HepG2 (cell line): ENCODE data around the gene STARD10. TPM values are rescaled to one million over a fixed set of nuclear protein-coding genes. Genes with fewer than 3 reads are reported as not detected.

Source experiments
- ATM ChIP-seq: fragments of 450-650 bp; IDR thresholded peaks from 2 replicates; pipeline ENCODE4 v1.7.1; 2017; ENCODE audit warnings: mild to moderate bottlenecking, borderline replicate concordance
- FOXC1 ChIP-seq: sonication (generic); formaldehyde crosslinking; IDR thresholded peaks from 2 replicates; pipeline ENCODE4 v1.8.0; 2022; ENCODE audit warnings: mild to moderate bottlenecking, missing genetic modification reagents, borderline replicate concordance
- HMG20A ChIP-seq: IDR thresholded peaks from 2 replicates; pipeline ENCODE4 v1.6.1; 2016; ENCODE audit warnings: borderline replicate concordance
- JUND ChIP-seq: sonication (generic); formaldehyde crosslinking; IDR thresholded peaks from 2 replicates; pipeline ENCODE4 v1.8.0; 2022; ENCODE audit warnings: mild to moderate bottlenecking, missing genetic modification reagents
- KLF16 ChIP-seq, 2 experiments: sonication (generic) in 1 of 2; formaldehyde crosslinking in 1 of 2; IDR thresholded peaks; 2 replicates each; pipeline versions ENCODE4 v1.6.1 to v1.8.0; 2016 to 2023; ENCODE audit warnings: missing genetic modification reagents in 2 of 2, missing compliant biosample characterization in 1 of 2
- MTF2 ChIP-seq: sonication (generic); formaldehyde crosslinking; IDR thresholded peaks from 2 replicates; pipeline ENCODE4 v1.5.0; 2020; ENCODE audit warnings: missing genetic modification reagents, borderline replicate concordance
- MXD3 ChIP-seq: IDR thresholded peaks from 2 replicates; pipeline ENCODE4 v1.6.1; 2016; ENCODE audit warnings: mild to moderate bottlenecking, missing biosample characterization, missing genetic modification reagents
- NFYB ChIP-seq: sonication (generic); formaldehyde crosslinking; IDR thresholded peaks from 2 replicates; pipeline ENCODE4 v1.4.0; 2020; ENCODE audit warnings: missing genetic modification reagents
- NONO ChIP-seq, 2 experiments: fragments of 450-650 bp in 1 of 2; sonication (generic) in 1 of 2; formaldehyde crosslinking in 1 of 2; IDR thresholded peaks in 1 of 2; conservative IDR thresholded peaks in 1 of 2; 2 replicates each; pipeline versions ENCODE4 v1.6.1 to v1.8.0; 2017 to 2022; ENCODE audit warnings: mild to moderate bottlenecking in 1 of 2, missing genetic modification reagents in 1 of 2, moderate library complexity in 1 of 2
- NRL ChIP-seq: sonication (generic); formaldehyde crosslinking; IDR thresholded peaks from 2 replicates; pipeline ENCODE4 v1.5.0; 2020; ENCODE audit warnings: missing genetic modification reagents, mild to moderate bottlenecking, moderate library complexity, borderline replicate concordance
- RORA ChIP-seq: sonication (generic); formaldehyde crosslinking; IDR thresholded peaks from 2 replicates; pipeline ENCODE4 v1.5.0; 2020; ENCODE audit warnings: mild to moderate bottlenecking, missing genetic modification reagents, moderate library complexity
- SATB2 ChIP-seq: sonication (generic); formaldehyde crosslinking; IDR thresholded peaks from 2 replicates; pipeline ENCODE4 v1.5.0; 2020; ENCODE audit warnings: missing genetic modification reagents
- SMARCC2 ChIP-seq: fragments of 450-650 bp; IDR thresholded peaks from 2 replicates; pipeline ENCODE4 v1.6.1; 2017; ENCODE audit warnings: antibody characterized with exemption, mild to moderate bottlenecking
- SNAPC2 ChIP-seq: sonication (generic); formaldehyde crosslinking; IDR thresholded peaks from 2 replicates; pipeline ENCODE4 v1.8.1; 2022; ENCODE audit warnings: mild to moderate bottlenecking, missing genetic modification reagents
- SP1 ChIP-seq, 2 experiments: fragments of 450-650 bp in 1 of 2; sonication (generic) in 1 of 2; formaldehyde crosslinking in 1 of 2; IDR thresholded peaks; 2 replicates each; pipeline versions ENCODE4 v1.4.0 to v1.6.1; 2016 to 2020; ENCODE audit warnings: missing genetic modification reagents in 1 of 2
- TEAD2 ChIP-seq: sonication (generic); formaldehyde crosslinking; IDR thresholded peaks from 2 replicates; pipeline ENCODE4 v1.9.0; 2021; ENCODE audit warnings: missing genetic modification reagents
- ZFP82 ChIP-seq: sonication (generic); formaldehyde crosslinking; IDR thresholded peaks from 2 replicates; pipeline ENCODE4 v1.5.1; 2020; ENCODE audit warnings: mild to moderate bottlenecking, missing genetic modification reagents, borderline replicate concordance
- ZNF136 ChIP-seq: sonication (generic); formaldehyde crosslinking; IDR thresholded peaks from 2 replicates; pipeline ENCODE4 v1.8.1; 2022; ENCODE audit warnings: low read depth, mild to moderate bottlenecking, moderate library complexity, missing genetic modification reagents
- ZNF138 ChIP-seq: sonication (generic); formaldehyde crosslinking; IDR thresholded peaks from 2 replicates; pipeline ENCODE4 v1.5.0; 2020; ENCODE audit warnings: mild to moderate bottlenecking, low read depth, missing genetic modification reagents
- ZNF17 ChIP-seq: sonication (generic); formaldehyde crosslinking; IDR thresholded peaks from 2 replicates; pipeline ENCODE4 v1.5.0; 2020; ENCODE audit warnings: mild to moderate bottlenecking, missing genetic modification reagents
- ZNF496 ChIP-seq: sonication (generic); formaldehyde crosslinking; IDR thresholded peaks from 2 replicates; pipeline ENCODE4 v1.8.1; 2023; ENCODE audit warnings: mild to moderate bottlenecking, moderate library complexity, missing genetic modification reagents; ENCODE audit not compliant: insufficient replicate concordance
- ZSCAN5A ChIP-seq: sonication (generic); formaldehyde crosslinking; IDR thresholded peaks from 2 replicates; pipeline ENCODE4 v1.8.0; 2022; ENCODE audit warnings: mild to moderate bottlenecking, missing genetic modification reagents, borderline replicate concordance
- polyA plus RNA-seq, 8 experiments: library from polyadenylated mRNA; depleted of rRNA in 3 of 8; stranded (reverse) in 7 of 8; unstranded in 1 of 8; fragments of >200 nt; fragmentation: Illumina TruSeq in 4 of 8; extraction: Trizol in 4 of 8; gene quantifications; 2 replicates each; pipeline versions ENCODE4 v1.2.1 to v1.2.3, GENCODE V29; 2011 to 2016; ENCODE audit warnings: low read depth in 4 of 8, missing spikeins in 1 of 8, mixed read lengths in 1 of 8; ENCODE audit not compliant: insufficient read depth in 1 of 8
- total RNA-seq, 5 experiments: library from RNA; depleted of rRNA; stranded (reverse); fragments of >200 nt; fragmentation: Illumina TruSeq; extraction: Trizol; gene quantifications; 2 replicates each; pipeline ENCODE4 v1.2.3, GENCODE V29; 2016; ENCODE audit warnings: low read depth in 1 of 5
- TF ChIP-seq, protein P1 (sequence below): sonication (generic); formaldehyde crosslinking; IDR thresholded peaks from 2 replicates; pipeline ENCODE4 v1.4.0; 2020; ENCODE audit warnings: missing genetic modification reagents, borderline replicate concordance
- TF ChIP-seq, protein P2 (sequence below): sonication (generic); formaldehyde crosslinking; IDR thresholded peaks from 2 replicates; pipeline ENCODE4 v1.9.0; 2021; ENCODE audit warnings: missing genetic modification reagents, borderline replicate concordance

The STARD10 gene
- total and polyA plus RNA-seq, 2 of the 13 experiments (the other 11 are each of a cell fraction or from before 2014, with no cell fraction given), result 260 to 341 TPM

- TF ChIP-seq, protein P1, sequence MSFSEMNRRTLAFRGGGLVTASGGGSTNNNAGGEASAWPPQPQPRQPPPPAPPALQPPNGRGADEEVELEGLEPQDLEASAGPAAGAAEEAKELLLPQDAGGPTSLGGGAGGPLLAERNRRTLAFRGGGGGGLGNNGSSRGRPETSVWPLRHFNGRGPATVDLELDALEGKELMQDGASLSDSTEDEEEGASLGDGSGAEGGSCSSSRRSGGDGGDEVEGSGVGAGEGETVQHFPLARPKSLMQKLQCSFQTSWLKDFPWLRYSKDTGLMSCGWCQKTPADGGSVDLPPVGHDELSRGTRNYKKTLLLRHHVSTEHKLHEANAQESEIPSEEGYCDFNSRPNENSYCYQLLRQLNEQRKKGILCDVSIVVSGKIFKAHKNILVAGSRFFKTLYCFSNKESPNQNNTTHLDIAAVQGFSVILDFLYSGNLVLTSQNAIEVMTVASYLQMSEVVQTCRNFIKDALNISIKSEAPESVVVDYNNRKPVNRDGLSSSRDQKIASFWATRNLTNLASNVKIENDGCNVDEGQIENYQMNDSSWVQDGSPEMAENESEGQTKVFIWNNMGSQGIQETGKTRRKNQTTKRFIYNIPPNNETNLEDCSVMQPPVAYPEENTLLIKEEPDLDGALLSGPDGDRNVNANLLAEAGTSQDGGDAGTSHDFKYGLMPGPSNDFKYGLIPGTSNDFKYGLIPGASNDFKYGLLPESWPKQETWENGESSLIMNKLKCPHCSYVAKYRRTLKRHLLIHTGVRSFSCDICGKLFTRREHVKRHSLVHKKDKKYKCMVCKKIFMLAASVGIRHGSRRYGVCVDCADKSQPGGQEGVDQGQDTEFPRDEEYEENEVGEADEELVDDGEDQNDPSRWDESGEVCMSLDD (CRISPR knock-in tag), result no peak
- no peak for TF ChIP-seq RORA
- TF ChIP-seq, protein P2, sequence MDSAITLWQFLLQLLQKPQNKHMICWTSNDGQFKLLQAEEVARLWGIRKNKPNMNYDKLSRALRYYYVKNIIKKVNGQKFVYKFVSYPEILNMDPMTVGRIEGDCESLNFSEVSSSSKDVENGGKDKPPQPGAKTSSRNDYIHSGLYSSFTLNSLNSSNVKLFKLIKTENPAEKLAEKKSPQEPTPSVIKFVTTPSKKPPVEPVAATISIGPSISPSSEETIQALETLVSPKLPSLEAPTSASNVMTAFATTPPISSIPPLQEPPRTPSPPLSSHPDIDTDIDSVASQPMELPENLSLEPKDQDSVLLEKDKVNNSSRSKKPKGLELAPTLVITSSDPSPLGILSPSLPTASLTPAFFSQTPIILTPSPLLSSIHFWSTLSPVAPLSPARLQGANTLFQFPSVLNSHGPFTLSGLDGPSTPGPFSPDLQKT (CRISPR knock-in tag), result no peak
- TF ChIP-seq ZNF136 (CRISPR knock-in tag), result 0 out of 2 replicates have a peak, but pooled peaks have one; percentile 63
- no peak for TF ChIP-seq ATM
- TF ChIP-seq MXD3 (CRISPR knock-in tag), result no peak
- no peak for TF ChIP-seq MTF2 (CRISPR knock-in tag)
- no peak for TF ChIP-seq ZNF496 (CRISPR knock-in tag)
- no peak for TF ChIP-seq SNAPC2 (CRISPR knock-in tag)
- TF ChIP-seq TEAD2 (CRISPR knock-in tag), result no peak
- TF ChIP-seq NONO (IDR thresholded peaks at IDR 0.05), result no peak
- peak; percentile 73 for TF ChIP-seq NONO (CRISPR knock-in tag; conservative IDR thresholded peaks at IDR 0.05)
- TF ChIP-seq KLF16 (CRISPR knock-in tag; IDR thresholded peaks at IDR 0.05), result no peak
- TF ChIP-seq ZSCAN5A, result no peak
- no peak for TF ChIP-seq SP1 (IDR thresholded peaks at IDR 0.05)
- peak; percentile 90 for TF ChIP-seq SP1 (CRISPR knock-in tag; IDR thresholded peaks at IDR 0.05)
- no peak for TF ChIP-seq SATB2 (CRISPR knock-in tag)
- TF ChIP-seq SMARCC2, result no peak
- TF ChIP-seq FOXC1 (CRISPR knock-in tag), result no peak; the same call in 1 of the 2 replicates
- TF ChIP-seq NRL, result no peak
- TF ChIP-seq JUND, result no peak
- TF ChIP-seq HMG20A (CRISPR knock-in tag), result no peak
- no peak; the same call in 1 of the 2 replicates for TF ChIP-seq NFYB
- TF ChIP-seq ZNF138, result no peak
- 0 out of 2 replicates have a peak, but pooled peaks have one; percentile 13 for TF ChIP-seq ZFP82 (CRISPR knock-in tag)
- TF ChIP-seq ZNF17 (CRISPR knock-in tag), result no peak
These were observed 20.7 kb upstream of the STARD10 start, which contains the start of gene ATG16L2 (continued) for GRCh38 chr11:72814286-72815109.
